Stomach (tissue), 4 donors: ENCODE measurements around the gene SCCPDH.

Source experiments
- CTCF ChIP-seq, 7 experiments: fragments of 450-650 bp in 4 of 7; fragments of 200-600 bp in 3 of 7; sonication (generic) in 3 of 7; IDR thresholded peaks; one replicate each; pipeline ENCODE4 v1.5.1; 2016 to 2019; ENCODE audit warnings: antibody characterized with exemption in 7 of 7, control low read depth in 2 of 7, mild to moderate bottlenecking in 1 of 7
- POLR2A ChIP-seq, 4 donors: fragments of 450-650 bp; IDR thresholded peaks; one replicate each; pipeline ENCODE4 v1.6.1; 2016; ENCODE audit warnings: antibody characterized with exemption in 4 of 4, control low read depth in 2 of 4, mild to moderate bottlenecking in 1 of 4, moderate library complexity in 1 of 4

- TF ChIP-seq CTCF (IDR thresholded peaks at IDR 0.05) = peak in 5 of 7 experiments; percentile 30 to 86 (median 68)
- no peak for TF ChIP-seq POLR2A (IDR thresholded peaks at IDR 0.05)
Observed at GRCh38 chr1:246689409-246690008, 34.7 kb upstream of the SCCPDH start.
